Sigmoid colon (tissue), 7 donors: ENCODE results near the gene ST7L. TPM values are rescaled to one million over a fixed set of nuclear protein-coding genes. Genes with fewer than 3 reads are reported as not detected.

Experiments
- DNase-seq: peaks from one replicate; pipeline ENCODE4 v3.0.0-alpha.2; 2019
- H3K27ac ChIP-seq, 4 donors: fragments of 200-600 bp; sonication (generic); one replicate each; pipeline ENCODE4 v1.5.1; 2016 to 2019; ENCODE audit warnings: mild to moderate bottlenecking in 1 of 4
- H3K27me3 ChIP-seq, 3 donors: fragments of 200-600 bp; sonication (generic); one replicate each; pipeline ENCODE4 v1.5.1; 2019; ENCODE audit warnings: mild to moderate bottlenecking in 1 of 3
- H3K36me3 ChIP-seq, 4 donors: fragments of 200-600 bp; sonication (generic); one replicate each; pipeline ENCODE4 v1.5.1; 2016 to 2019
- H3K4me1 ChIP-seq, 4 donors: fragments of 200-600 bp; sonication (generic); one replicate each; pipeline ENCODE4 v1.5.1; 2017 to 2019
- H3K4me3 ChIP-seq, 4 donors: fragments of 200-600 bp; sonication (generic); one replicate each; pipeline ENCODE4 v1.5.1; 2017 to 2019; ENCODE audit warnings: mild to moderate bottlenecking in 2 of 4, moderate library complexity in 1 of 4
- H3K9me3 ChIP-seq, 4 donors: fragments of 200-600 bp in 3 of 4; sonication (generic) in 3 of 4; one replicate each; pipeline versions ENCODE4 v1.5.1 to v1.6.1; 2013 to 2019
- CTCF ChIP-seq, 4 experiments: fragments of 450-650 bp in 3 of 4; fragments of 200-600 bp in 1 of 4; IDR thresholded peaks; one replicate each; pipeline ENCODE4 v1.5.1; 2016 to 2019; ENCODE audit warnings: antibody characterized with exemption in 4 of 4, mild to moderate bottlenecking in 3 of 4, moderate library complexity in 2 of 4
- EP300 ChIP-seq, 4 donors: sonication (generic); formaldehyde crosslinking; IDR thresholded peaks; one replicate each; pipeline ENCODE4 v1.6.1; 2017; ENCODE audit warnings: antibody characterized with exemption in 4 of 4
- POLR2A ChIP-seq, 2 donors: fragments of 450-650 bp; IDR thresholded peaks; one replicate each; pipeline ENCODE4 v1.6.1; 2016; ENCODE audit warnings: antibody characterized with exemption in 2 of 2, mild to moderate bottlenecking in 2 of 2, moderate library complexity in 2 of 2
- POLR2AphosphoS5 ChIP-seq, 4 donors: sonication (generic); formaldehyde crosslinking; IDR thresholded peaks; one replicate each; pipeline ENCODE4 v1.6.1; 2017; ENCODE audit warnings: antibody characterized with exemption in 4 of 4
- WGBS, 2 donors: extraction: QIAGEN DNeasy Blood & Tissue Kit; methylation state at CpG; one replicate each; pipeline ENCODE4 v1.1.7; 2013; 5-methylcytosine and 5-hydroxymethylcytosine counted together
- intact Hi-C: fragments of 100-400 bp; cut with DNase I; formaldehyde crosslinking; loops from one replicate; pipeline ENCODE4 v1.15.1; 2023
- polyA plus RNA-seq, 3 donors: library from polyadenylated mRNA; stranded (reverse); fragments of 200-250 nt; gene quantifications; one replicate each; pipeline ENCODE4 v1.2.3, GENCODE V29; 2013
- total RNA-seq, 4 donors: library from RNA; depleted of rRNA; stranded (reverse); fragments of >200 nt; gene quantifications; one replicate each; pipeline ENCODE4 v1.1.0, GENCODE V29; 2016
- donor health status: healthy with polysubstance abuse.
- donor health status: Bipolar disorder and iron deficiency.
- donor health status: healthy.

ST7L gene
- total and polyA plus RNA-seq, 7 donors: 1.8 to 68.0 (median 22.7) TPM

GRCh38 chr1:112509005-112509659, 109.8 kb downstream of the ST7L start:
- Histone ChIP-seq H3K4me3 (peak overlapping the region; percentile 17 to 54 (median 46)), H3K9me3 (no peaks in the 10 kb centered on the region), H3K36me3 (no peaks in the 10 kb centered on the region), H3K27me3 (peaks cover 18 to 49% (median 30%) of the 10 kb centered on the region in 3 donors), H3K27ac (peak overlapping the region in 3 of 4 donors; percentile 1 to 23 (median 14)), H3K4me1 (peaks cover 0 to 19% (median 18%) of the 10 kb centered on the region in 4 donors)
- WGBS, 2 donors: 7 to 9% methylated on average over 66 of the region's 66 CpGs
- intact Hi-C loops: no loop called here
- DNase-seq: no peak
- TF ChIP-seq CTCF (IDR thresholded peaks at IDR 0.05): no peak
- no peak for TF ChIP-seq EP300 (IDR thresholded peaks at IDR 0.05)
- no peak for TF ChIP-seq POLR2AphosphoS5 (IDR thresholded peaks at IDR 0.05)
- TF ChIP-seq POLR2A (IDR thresholded peaks at IDR 0.05): no peak

DNA sequence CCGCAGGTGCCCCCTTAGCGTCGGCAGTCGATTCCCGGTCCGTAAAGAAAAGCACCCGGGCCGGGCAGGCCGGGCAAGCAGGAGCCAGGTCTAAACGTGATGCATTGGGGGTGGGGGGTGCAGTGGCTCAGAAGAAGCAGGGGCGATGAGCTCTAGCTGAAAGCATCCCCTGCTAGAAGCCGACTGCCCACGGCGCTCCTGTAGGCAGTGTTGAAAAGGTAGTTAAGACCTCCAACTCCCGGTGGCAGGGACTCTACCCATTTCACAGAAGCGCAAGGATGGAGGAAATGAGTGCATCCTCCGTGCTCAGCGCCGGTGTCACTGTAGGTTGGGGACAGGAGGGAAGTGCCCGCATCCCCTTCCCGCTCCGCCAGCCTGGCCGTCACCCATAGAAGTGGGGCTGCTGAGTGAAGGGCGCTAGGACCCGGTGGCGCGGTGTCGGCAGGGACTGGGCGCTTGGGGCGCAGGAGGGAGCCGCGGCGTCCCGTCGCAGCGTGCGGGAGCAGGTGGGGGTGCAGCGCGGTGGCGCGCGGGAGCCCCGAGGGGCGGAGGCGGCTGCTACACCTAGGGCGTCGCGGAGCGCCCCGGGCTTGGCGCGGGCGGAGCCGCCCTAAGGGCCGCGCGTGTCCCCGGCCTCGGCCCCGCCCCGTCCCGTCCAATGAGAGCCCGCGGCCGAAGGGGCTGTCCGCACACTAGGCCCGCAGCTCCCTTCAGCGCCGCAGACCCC, 110.5 kb downstream of the ST7L start, which contains the start of gene WNT2B:
WNT2B (plus strand) TSS at position 688 of the 727 bp plus-strand sequence. CDS start 298 bp downstream, outside the sequence.
- H3K36me3 ChIP-seq: no peaks in the 10 kb centered on the region
- peaks cover 18 to 56% (median 30%) of the 10 kb centered on the region in 3 donors for H3K27me3 ChIP-seq
- H3K4me1 ChIP-seq: peaks cover 0 to 19% (median 18%) of the 10 kb centered on the region in 4 donors
- peak within 1 kb of the TSS in 3 of 4 donors; percentile 1 to 23 (median 14) for H3K27ac ChIP-seq
- H3K4me3 ChIP-seq: peak within 1 kb of the TSS; percentile 17 to 54 (median 46)
- intact Hi-C loops: no loop called here
- WGBS, 2 donors: 0 to 1% methylated on average over 69 of the region's 69 CpGs
- no peak for DNase-seq
- no peaks in the 10 kb centered on the region for H3K9me3 ChIP-seq
- no peak for TF ChIP-seq CTCF (IDR thresholded peaks at IDR 0.05)
- no peak for TF ChIP-seq POLR2AphosphoS5 (IDR thresholded peaks at IDR 0.05)
- TF ChIP-seq EP300 (IDR thresholded peaks at IDR 0.05): no peak
- no peak for TF ChIP-seq POLR2A (IDR thresholded peaks at IDR 0.05)

- peak overlapping the region in 1 of 4 donors; percentile 1 for H3K27ac ChIP-seq
- H3K4me3 ChIP-seq: peak overlapping the region; percentile 17 to 54 (median 46)
- TF ChIP-seq EP300 (IDR thresholded peaks at IDR 0.05) (no peak), POLR2A (IDR thresholded peaks at IDR 0.05) (no peak), POLR2AphosphoS5 (IDR thresholded peaks at IDR 0.05) (no peak), CTCF (IDR thresholded peaks at IDR 0.05) (no peak)
- H3K9me3 ChIP-seq: no peaks in the 10 kb centered on the region
- DNase-seq: no peak
- WGBS, 2 donors: 1 to 2% methylated on average over 15 of the region's 15 CpGs
- peaks cover 0 to 19% (median 18%) of the 10 kb centered on the region in 4 donors for H3K4me1 ChIP-seq
- peaks cover 18 to 62% (median 30%) of the 10 kb centered on the region in 3 donors for H3K27me3 ChIP-seq
- intact Hi-C loops: no loop called here
- no peaks in the 10 kb centered on the region for H3K36me3 ChIP-seq
Measured at GRCh38 chr1:112507921-112508277, 111.0 kb downstream of the ST7L start.

GRCh38 chr1:112507336-112507735, 111.6 kb downstream of the ST7L start:
- peaks cover 18 to 67% (median 30%) of the 10 kb centered on the region in 3 donors for H3K27me3 ChIP-seq
- no peak for DNase-seq
- TF ChIP-seq POLR2A (IDR thresholded peaks at IDR 0.05): no peak
- TF ChIP-seq POLR2AphosphoS5 (IDR thresholded peaks at IDR 0.05): no peak
- no peak for TF ChIP-seq EP300 (IDR thresholded peaks at IDR 0.05)
- TF ChIP-seq CTCF (IDR thresholded peaks at IDR 0.05): no peak
- 83 to 87% methylated on average over 9 of the region's 9 CpGs for WGBS, 2 donors
- H3K4me3 ChIP-seq: no peak overlapping the region
- no peaks in the 10 kb centered on the region for H3K9me3 ChIP-seq
- no peaks in the 10 kb centered on the region for H3K36me3 ChIP-seq
- H3K27ac ChIP-seq: no peak overlapping the region
- peaks cover 0 to 24% (median 21%) of the 10 kb centered on the region in 4 donors for H3K4me1 ChIP-seq
- intact Hi-C loops: no loop called here
